Kidney (tissue), 14 donors: ENCODE data around the gene SSR4. TPM values are rescaled to one million over a fixed set of nuclear protein-coding genes. Genes with fewer than 3 reads are reported as not detected.

ENCODE experiments used
- DNase-seq, 5 donors: peaks; one replicate each; pipeline ENCODE4 v3.0.0-alpha.2; 2013 to 2020
- FAIRE-seq: peaks from 2 replicates; lab custom pipeline; 2012; peaks lifted over from hg19 to GRCh38; lab: Jason Lieb, UNC
- H3K27ac ChIP-seq, 2 donors: one replicate each; pipeline ENCODE4 v1.7.0; 2013; ENCODE audit warnings: low read depth in 2 of 2, low read length in 2 of 2, inconsistent platforms in 1 of 2
- H3K27me3 ChIP-seq: one replicate; pipeline ENCODE4 v1.7.1; 2013; ENCODE audit warnings: low read length, inconsistent platforms; ENCODE audit not compliant: control insufficient read depth, insufficient read depth
- H3K36me3 ChIP-seq, 3 donors: one replicate each; pipeline versions ENCODE4 v1.7.0 to v1.7.1; 2013; ENCODE audit warnings: low read length in 3 of 3, control low read depth in 1 of 3, inconsistent platforms in 1 of 3; ENCODE audit not compliant: insufficient read depth in 3 of 3, control insufficient read depth in 2 of 3
- H3K4me1 ChIP-seq, 3 donors: one replicate each; pipeline versions ENCODE4 v1.7.0 to v1.7.1; 2013; ENCODE audit warnings: low read length in 3 of 3, inconsistent platforms in 1 of 3, low read depth in 1 of 3; ENCODE audit not compliant: control insufficient read depth in 2 of 3, insufficient read depth in 2 of 3
- H3K4me3 ChIP-seq, 3 donors: one replicate each; pipeline versions ENCODE4 v1.7.0 to v1.8.1; 2013; ENCODE audit warnings: low read length in 3 of 3, control low read depth in 1 of 3, inconsistent platforms in 1 of 3
- H3K9ac ChIP-seq, 3 donors: one replicate each; pipeline versions ENCODE4 v1.7.0 to v1.7.1; 2013; ENCODE audit warnings: low read length in 3 of 3, control low read depth in 1 of 3, inconsistent platforms in 1 of 3
- H3K9me3 ChIP-seq, 3 donors: one replicate each; pipeline versions ENCODE4 v1.7.0 to v1.7.1; 2013; ENCODE audit warnings: low read length in 3 of 3, control low read depth in 1 of 3, inconsistent platforms in 1 of 3; ENCODE audit not compliant: control insufficient read depth in 2 of 3, insufficient read depth in 1 of 3
- CTCF ChIP-seq: IDR thresholded peaks from 3 replicates; pipeline ENCODE4 v1.5.1; 2012; ENCODE audit warnings: mild to moderate bottlenecking, moderate library complexity, borderline replicate concordance; ENCODE audit not compliant: insufficient read depth; ENCODE audit errors: extremely low read depth
- intact Hi-C: fragments of 100-400 bp; cut with DNase I; formaldehyde crosslinking; loops from one replicate; pipeline ENCODE4 v1.11.1; 2022
- polyA plus RNA-seq: library from polyadenylated mRNA; stranded (reverse); fragments of 350-450 nt; fragmentation: Illumina TruSeq; extraction: RNeasy Lipid Tissue Mini Kit (QIAGEN cat#74804); gene quantifications from one replicate; pipeline ENCODE4 v1.2.3, GENCODE V29; 2014; ENCODE audit warnings: low read depth, low replicate concordance; ENCODE audit not compliant: insufficient read depth
- total RNA-seq: library from RNA; stranded (reverse); fragmentation: NEBNext Ultra II Directional; extraction: Animal tissue kit (Norgen Biotek cat#: 25700); gene quantifications from one replicate; pipeline ENCODE4 v1.2.1, GENCODE V29; 2021
- donor health status: control.
- donor health status: control.
- donor health status: control.
- donor health status: control.
- donor health status: control.
- donor health status: DM: yes; HTN: yes; CAD: no.
- donor health status: Normal renal cell carcinoma (clear cell type).

Gene SSR4
- total and polyA plus RNA-seq, 2 donors from 2014 or later = 226 to 473 TPM

- no peak for DNase-seq
- no peaks in the 10 kb centered on the region for H3K9me3 ChIP-seq
- H3K27me3 ChIP-seq = no peaks in the 10 kb centered on the region
- H3K4me1 ChIP-seq = peaks cover 0 to 6% (median 0%) of the 10 kb centered on the region in 3 donors
- intact Hi-C loops = no loop called here
- H3K36me3 ChIP-seq = no peaks in the 10 kb centered on the region
- H3K4me3 ChIP-seq = no peak overlapping the region
- no peak for FAIRE-seq
- no peak for TF ChIP-seq CTCF
- no peak overlapping the region for H3K9ac ChIP-seq
- no peak overlapping the region for H3K27ac ChIP-seq
Observed at GRCh38 chrX:153799326-153799725, 4.9 kb downstream of the SSR4 start.

- intact Hi-C loops = no loop called here
- no peak for TF ChIP-seq CTCF
- H3K9me3 ChIP-seq = no peaks in the 10 kb centered on the region
- no peak overlapping the region for H3K27ac ChIP-seq
- peaks cover 0 to 6% (median 0%) of the 10 kb centered on the region in 3 donors for H3K4me1 ChIP-seq
- H3K9ac ChIP-seq = no peak overlapping the region
- H3K27me3 ChIP-seq = no peaks in the 10 kb centered on the region
- DNase-seq (no peak), FAIRE-seq (no peak)
- H3K4me3 ChIP-seq = no peak overlapping the region
- no peaks in the 10 kb centered on the region for H3K36me3 ChIP-seq
Observed at GRCh38 chrX:153800177-153800722, 5.8 kb downstream of the SSR4 start.

GRCh38 chrX:153800746-153801145 lies 6.3 kb downstream of the SSR4 start:
- FAIRE-seq = no peak
- Histone ChIP-seq H3K9ac (no peak overlapping the region), H3K27ac (no peak overlapping the region), H3K9me3 (no peaks in the 10 kb centered on the region), H3K4me3 (no peak overlapping the region), H3K4me1 (peaks cover 0 to 1% (median 0%) of the 10 kb centered on the region in 3 donors), H3K36me3 (no peaks in the 10 kb centered on the region), H3K27me3 (no peaks in the 10 kb centered on the region)
- no peak for DNase-seq
- intact Hi-C loops = no loop called here
- TF ChIP-seq CTCF = no peak

- Histone ChIP-seq H3K36me3 (no peaks in the 10 kb centered on the region), H3K9ac (no peak overlapping the region), H3K27ac (no peak overlapping the region), H3K27me3 (no peaks in the 10 kb centered on the region), H3K4me3 (no peak overlapping the region), H3K4me1 (no peaks in the 10 kb centered on the region), H3K9me3 (no peaks in the 10 kb centered on the region)
- no peak for FAIRE-seq
- intact Hi-C loops = no loop called here
- no peak for TF ChIP-seq CTCF
- no peak for DNase-seq
Observed at GRCh38 chrX:153801669-153802068, 7.2 kb downstream of the SSR4 start.
